Kidney tubule cell (primary cell): ENCODE data around the gene GNAT2.

Experiments
- DNase-seq: peaks from one replicate; pipeline ENCODE4 v3.0.0-alpha.2; 2018; ENCODE audit warnings: low spot score

Gene GNAT2

GRCh38 chr1:109557520-109557919 lies 61.9 kb downstream of the GNAT2 start:
- no peak for DNase-seq

- DNase-seq, result no peak
Measured at GRCh38 chr1:109556563-109556962, 62.9 kb downstream of the GNAT2 start.
